Upper lobe of left lung (tissue), 6 donors: ENCODE results near the gene TAS1R1. TPM values are rescaled to one million over a fixed set of nuclear protein-coding genes. Genes with fewer than 3 reads are reported as not detected.

Experiments
- ATAC-seq, 2 donors: fragments of 200-7000 bp; cut with Tn5 transposase; one replicate each; pipeline ENCODE4 v1.9.1; 2022; ENCODE audit warnings: mild to moderate bottlenecking in 2 of 2, moderate library complexity in 2 of 2; ENCODE audit not compliant: low FRiP score in 2 of 2
- DNase-seq, 2 donors: peaks; one replicate each; pipeline ENCODE4 v3.0.0-alpha.2; 2019 to 2020
- H3K27ac ChIP-seq, 4 donors: fragments of 200-600 bp; sonication (generic); one replicate each; pipeline ENCODE4 v1.5.1; 2016 to 2019
- H3K27me3 ChIP-seq, 4 donors: fragments of 200-600 bp; sonication (generic); one replicate each; pipeline ENCODE4 v1.5.1; 2017 to 2019
- H3K36me3 ChIP-seq, 4 donors: fragments of 200-600 bp; sonication (generic); one replicate each; pipeline ENCODE4 v1.5.1; 2016 to 2019
- H3K4me1 ChIP-seq, 4 donors: fragments of 200-600 bp; sonication (generic); one replicate each; pipeline ENCODE4 v1.5.1; 2018 to 2019
- H3K4me3 ChIP-seq, 4 donors: fragments of 200-600 bp; sonication (generic); one replicate each; pipeline ENCODE4 v1.5.1; 2017 to 2019; ENCODE audit warnings: mild to moderate bottlenecking in 2 of 4, moderate library complexity in 1 of 4
- H3K9me3 ChIP-seq, 4 donors: fragments of 200-600 bp; sonication (generic); one replicate each; pipeline ENCODE4 v1.5.1; 2018 to 2019
- CTCF ChIP-seq, 6 experiments: fragments of 450-650 bp in 4 of 6; fragments of 200-600 bp in 2 of 6; sonication (generic) in 2 of 6; IDR thresholded peaks; one replicate each; pipeline ENCODE4 v1.5.1; 2016 to 2019; ENCODE audit warnings: antibody characterized with exemption in 6 of 6
- EP300 ChIP-seq, 4 donors: sonication (generic); formaldehyde crosslinking; IDR thresholded peaks; one replicate each; pipeline ENCODE4 v1.5.1; 2017; ENCODE audit warnings: antibody characterized with exemption in 4 of 4, control low read depth in 2 of 4
- POLR2A ChIP-seq, 4 donors: fragments of 450-650 bp; IDR thresholded peaks; one replicate each; pipeline ENCODE4 v1.5.1; 2016 to 2017; ENCODE audit warnings: antibody characterized with exemption in 4 of 4, mild to moderate bottlenecking in 2 of 4
- POLR2AphosphoS5 ChIP-seq, 2 donors: sonication (generic); formaldehyde crosslinking; IDR thresholded peaks; one replicate each; pipeline ENCODE4 v1.5.1; 2017; ENCODE audit warnings: antibody characterized with exemption in 2 of 2
- WGBS, 2 donors: methylation state at CpG; one replicate each; pipeline ENCODE4 v1.1.5; 2017 to 2018; 5-methylcytosine and 5-hydroxymethylcytosine counted together
- total RNA-seq, 6 donors: library from RNA; depleted of rRNA in 4 of 6; stranded (reverse); fragments of >200 nt in 4 of 6; gene quantifications; one replicate each; pipeline versions ENCODE4 v1.1.0 to v1.2.1, GENCODE V29; 2016 to 2021
- donor health status: DM: no; HTN: no; CAD: no; lungs with moderate emphysema.
- donor health status: DM: no; HTN: yes; CAD: no; lungs with severe emphysema.

The TAS1R1 gene
- total RNA-seq, 6 donors from 2014 or later, result 0.11 to 0.15 TPM; not detected in 4

GRCh38 chr1:6623269-6623965 is 68.3 kb downstream of the TAS1R1 start:
- TF ChIP-seq EP300 (IDR thresholded peaks at IDR 0.05) (no peak), POLR2A (IDR thresholded peaks at IDR 0.05) (no peak), POLR2AphosphoS5 (IDR thresholded peaks at IDR 0.05) (no peak), CTCF (IDR thresholded peaks at IDR 0.05) (no peak)
- ATAC-seq, result no peak

GRCh38 chr1:6624710-6625583 is 69.8 kb downstream of the TAS1R1 start, which contains the start of gene THAP3:
Gene THAP3, plus strand, starts transcription at chr1:6624868. Its CDS starts 351 bp downstream, at chr1:6625219.
- no peaks in the 10 kb centered on the region for H3K9me3 ChIP-seq
- peaks cover 15 to 56% (median 39%) of the 10 kb centered on the region in 4 donors for H3K36me3 ChIP-seq
- ATAC-seq (peak; percentile 92 to 97), DNase-seq (peak; percentile 90 to 98)
- no peaks in the 10 kb centered on the region for H3K27me3 ChIP-seq
- 4 to 7% methylated on average over 3 to 22 of the region's 73 CpGs for WGBS, 2 donors
- TF ChIP-seq CTCF (IDR thresholded peaks at IDR 0.05) (no peak), EP300 (IDR thresholded peaks at IDR 0.05) (no peak), POLR2A (IDR thresholded peaks at IDR 0.05) (peak in 1 of 4 donors; percentile 66), POLR2AphosphoS5 (IDR thresholded peaks at IDR 0.05) (peak in 1 of 2 donors; percentile 31)
- peak within 1 kb of the TSS; percentile 70 to 92 (median 76) for H3K27ac ChIP-seq
- H3K4me3 ChIP-seq, result peak within 1 kb of the TSS; percentile 68 to 94 (median 88)
- H3K4me1 ChIP-seq, result peaks cover 14 to 31% (median 22%) of the 10 kb centered on the region in 4 donors

More at GRCh38 chr1:6623269-6623965, 68.3 kb downstream of the TAS1R1 start:
- Histone ChIP-seq H3K27me3 (no peaks in the 10 kb centered on the region), H3K4me1 (peaks cover 14 to 31% (median 22%) of the 10 kb centered on the region in 4 donors), H3K9me3 (no peaks in the 10 kb centered on the region), H3K27ac (no peak overlapping the region), H3K4me3 (no peak overlapping the region), H3K36me3 (peaks cover 10 to 51% (median 36%) of the 10 kb centered on the region in 4 donors)
- no peak for DNase-seq
- 85 to 86% methylated on average over 14 of the region's 14 CpGs for WGBS, 2 donors

GRCh38 chr1:6625584-6626149 is 70.6 kb downstream of the TAS1R1 start:
- Histone ChIP-seq H3K4me1 (peaks cover 14 to 31% (median 22%) of the 10 kb centered on the region in 4 donors), H3K27me3 (no peaks in the 10 kb centered on the region), H3K36me3 (peaks cover 15 to 56% (median 38%) of the 10 kb centered on the region in 4 donors), H3K27ac (peak overlapping the region; percentile 70 to 92 (median 76)), H3K9me3 (no peaks in the 10 kb centered on the region), H3K4me3 (peak overlapping the region; percentile 68 to 94 (median 88))
- ATAC-seq, result peak; percentile 23 to 44
- DNase-seq, result no peak
- 6 to 11% methylated on average over 20 to 32 of the region's 32 CpGs for WGBS, 2 donors
- peak in 1 of 6 experiments; percentile 27 for TF ChIP-seq CTCF (IDR thresholded peaks at IDR 0.05)
- no peak for TF ChIP-seq EP300 (IDR thresholded peaks at IDR 0.05)
- no peak for TF ChIP-seq POLR2A (IDR thresholded peaks at IDR 0.05)

GRCh38 chr1:6627031-6627430 is 71.9 kb downstream of the TAS1R1 start:
- ATAC-seq (no peak), DNase-seq (no peak)
- H3K9me3 ChIP-seq, result no peaks in the 10 kb centered on the region
- 95 to 96% methylated on average over 8 to 9 of the region's 9 CpGs for WGBS, 2 donors
- peaks cover 5 to 56% (median 32%) of the 10 kb centered on the region in 4 donors for H3K36me3 ChIP-seq
- no peak for TF ChIP-seq POLR2A (IDR thresholded peaks at IDR 0.05)
- no peak for TF ChIP-seq EP300 (IDR thresholded peaks at IDR 0.05)
- TF ChIP-seq CTCF (IDR thresholded peaks at IDR 0.05), result no peak
- TF ChIP-seq POLR2AphosphoS5 (IDR thresholded peaks at IDR 0.05), result no peak
- no peaks in the 10 kb centered on the region for H3K27me3 ChIP-seq
- peaks cover 14 to 31% (median 22%) of the 10 kb centered on the region in 4 donors for H3K4me1 ChIP-seq
- H3K4me3 ChIP-seq, result no peak overlapping the region
- no peak overlapping the region for H3K27ac ChIP-seq
